ENCODE data around the gene BMPR1B.

The BMPR1B gene

DNA sequence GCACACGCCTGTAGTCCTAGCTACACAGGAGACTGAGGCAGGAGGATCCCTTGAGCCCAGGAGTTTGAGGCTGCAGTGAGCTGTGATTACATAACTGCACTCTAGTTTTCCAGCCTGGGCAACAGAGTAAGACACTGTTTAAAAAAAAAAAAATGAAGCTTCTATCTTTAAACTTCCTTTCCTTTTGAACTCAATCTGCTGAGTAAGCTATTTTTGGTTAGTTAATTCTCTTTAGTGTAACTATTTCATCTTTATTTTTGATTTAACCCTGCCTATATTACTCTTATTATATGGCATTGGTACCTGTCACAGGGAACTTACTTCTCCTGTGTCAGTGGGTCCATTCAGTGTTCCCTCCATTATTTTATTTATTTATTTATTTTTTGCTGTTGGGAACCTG lies 160.8 kb downstream of the BMPR1B start:
- DNase-seq = no peak

DNA sequence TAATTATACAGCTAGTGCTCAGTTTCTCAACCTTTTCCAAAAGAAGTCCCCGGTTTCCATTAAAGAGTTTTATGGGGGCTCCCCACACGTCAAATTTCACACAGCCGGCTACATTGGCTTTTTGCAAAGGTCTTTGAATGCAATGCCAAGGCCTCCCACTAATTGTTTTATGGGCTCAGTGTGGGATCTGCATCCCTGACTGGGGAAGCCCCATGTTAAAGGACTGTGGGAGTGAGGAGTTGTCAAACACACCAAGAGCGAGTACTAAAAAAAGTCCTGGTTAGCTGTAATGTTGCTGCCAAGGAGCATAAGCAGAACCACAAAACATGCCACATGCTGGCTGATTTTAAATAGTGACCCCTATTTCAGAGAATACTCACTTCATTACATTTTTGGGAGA lies 162.6 kb downstream of the BMPR1B start:
- no peak for DNase-seq

DNA sequence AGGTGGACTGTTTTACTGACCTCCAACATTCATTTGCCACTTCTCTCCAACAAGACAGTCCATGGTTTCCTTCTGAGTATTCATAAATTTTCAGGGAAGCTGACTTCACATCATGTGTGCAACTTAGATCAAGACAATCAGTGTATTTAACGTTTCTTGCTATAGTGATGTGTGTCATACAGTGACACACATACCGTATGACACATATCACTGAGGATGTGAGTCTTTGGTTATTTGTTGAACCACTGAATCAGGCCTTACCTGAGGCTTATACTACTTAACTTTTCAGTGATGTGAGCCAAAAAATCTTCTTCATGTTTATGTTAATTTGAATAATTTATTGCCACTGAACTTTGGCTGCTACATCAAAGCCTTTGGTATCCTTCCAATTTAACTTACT lies 166.8 kb downstream of the BMPR1B start:
- DNase-seq = no peak

DNA sequence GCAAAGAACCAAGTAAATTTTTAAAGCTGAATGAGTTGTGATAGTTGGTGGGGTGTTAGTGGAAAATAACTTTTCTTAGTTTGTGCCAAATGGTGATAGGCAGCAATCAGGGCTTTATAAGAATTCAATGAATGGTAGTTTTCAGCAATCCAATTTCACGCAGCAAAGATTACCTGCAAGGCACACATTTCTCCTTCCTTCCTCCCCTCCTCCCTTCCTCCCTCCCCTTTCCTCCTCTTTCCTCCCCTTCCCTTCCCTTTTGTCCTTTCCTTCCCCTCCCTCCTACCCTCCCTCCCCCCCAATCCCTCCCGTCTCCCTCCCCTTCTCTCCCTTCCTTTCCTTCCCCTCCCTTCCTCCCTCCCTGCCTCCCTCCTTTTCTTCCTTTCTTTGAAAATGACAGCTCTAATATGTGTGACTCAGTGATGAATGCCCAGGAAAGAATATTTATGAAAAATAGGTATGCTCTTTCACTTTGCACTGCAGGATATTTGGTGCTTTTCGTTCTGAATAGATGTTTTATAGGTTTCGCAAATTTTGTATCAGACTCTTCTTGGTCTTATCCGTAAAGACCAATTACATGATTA lies 168.1 kb downstream of the BMPR1B start:
- DNase-seq = no peak

DNA sequence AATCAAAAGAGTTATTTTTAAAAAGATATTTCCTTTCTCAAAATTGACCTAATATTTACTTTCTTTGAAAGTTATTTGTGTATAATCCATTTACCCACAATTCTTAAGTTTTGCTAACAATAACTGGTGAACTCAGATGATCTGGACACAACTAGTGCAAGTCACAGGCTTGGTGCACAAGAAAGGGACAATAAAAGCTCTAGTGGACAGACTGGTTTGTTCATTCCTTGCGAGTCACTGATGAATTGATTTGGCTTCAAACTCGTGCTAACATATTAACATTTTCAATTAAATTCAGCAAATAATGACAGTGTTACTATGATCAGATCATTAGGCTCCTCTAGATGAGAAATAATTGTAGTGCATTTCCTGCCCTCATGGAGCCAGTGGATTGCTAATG lies 169.2 kb downstream of the BMPR1B start:
- DNase-seq = no peak

DNA sequence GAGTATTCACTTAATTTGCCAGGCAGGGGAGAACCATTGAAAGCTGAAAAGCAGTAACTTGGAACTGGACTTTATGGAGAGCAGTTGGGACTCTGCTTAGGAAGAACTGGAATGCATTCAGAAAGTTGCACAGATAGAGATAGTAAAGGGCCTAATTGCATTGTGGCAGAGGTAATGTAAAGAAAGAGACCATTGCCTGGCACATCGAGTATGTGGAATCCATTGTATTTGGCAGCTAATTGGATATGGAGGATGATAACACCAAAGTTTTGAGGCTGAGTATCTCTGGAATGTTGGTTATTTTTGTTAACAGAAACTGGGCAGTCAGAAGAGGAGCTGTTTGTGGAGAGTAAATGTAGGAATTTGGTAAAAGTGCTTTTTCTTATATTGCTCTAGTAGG lies 169.9 kb downstream of the BMPR1B start:
- DNase-seq = no peak

DNA sequence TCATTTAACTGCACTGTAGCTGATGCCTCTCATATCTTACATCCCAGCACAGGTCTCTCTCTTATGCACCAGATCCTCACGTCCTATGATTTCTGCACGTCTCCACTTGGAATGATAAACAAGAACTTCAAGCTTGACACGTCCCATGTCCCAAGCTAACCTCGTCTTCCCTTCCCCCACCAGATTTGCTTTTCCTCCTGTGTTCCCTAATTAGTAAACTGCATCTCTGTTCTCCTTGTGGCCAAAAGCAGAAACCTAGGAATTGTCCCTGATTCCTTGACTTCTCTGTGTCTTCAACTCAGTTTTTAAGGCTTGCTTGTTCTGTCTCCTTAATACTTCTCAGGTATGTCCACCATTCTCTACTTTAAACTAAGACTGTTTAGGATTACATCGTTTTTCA lies 171.9 kb downstream of the BMPR1B start:
- no peak for DNase-seq

DNA sequence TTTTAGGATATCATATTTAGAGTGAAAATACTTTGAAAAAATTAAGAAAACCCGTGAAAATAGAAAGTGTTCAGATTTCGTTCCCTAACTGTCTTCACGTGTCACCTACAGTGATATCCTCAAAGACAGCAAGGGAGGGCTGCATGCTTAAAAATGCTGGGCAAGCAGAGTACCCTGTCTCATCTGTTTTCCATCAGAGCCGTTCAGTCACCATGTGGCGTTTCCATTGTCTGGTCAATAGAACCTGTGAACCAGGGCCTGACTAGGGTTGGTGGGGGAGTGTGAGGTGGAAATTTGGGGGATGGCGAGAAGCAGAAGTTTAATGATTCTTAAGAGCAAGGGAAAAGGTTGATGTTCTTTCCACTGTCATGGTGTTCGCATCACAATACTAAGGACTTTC lies 173.9 kb downstream of the BMPR1B start:
- DNase-seq = no peak

DNA sequence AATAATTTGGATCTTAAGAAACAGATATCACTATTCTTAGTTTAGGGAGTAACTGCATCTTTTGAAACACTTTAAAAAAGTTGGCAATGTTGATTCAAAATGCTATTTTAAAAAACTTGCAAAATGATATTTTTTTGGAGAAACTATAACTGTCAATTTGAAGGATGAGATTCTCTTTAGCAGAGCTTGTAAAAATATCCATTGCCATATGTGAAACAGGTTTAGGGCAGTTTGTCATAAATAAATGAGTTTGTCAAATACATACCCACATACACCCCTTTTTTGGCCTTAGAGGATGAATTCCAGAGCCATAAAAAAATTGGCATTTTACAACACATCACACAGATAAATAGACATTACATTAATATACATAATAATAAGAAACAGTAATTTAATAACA lies 174.6 kb downstream of the BMPR1B start:
- no peak for DNase-seq

DNA sequence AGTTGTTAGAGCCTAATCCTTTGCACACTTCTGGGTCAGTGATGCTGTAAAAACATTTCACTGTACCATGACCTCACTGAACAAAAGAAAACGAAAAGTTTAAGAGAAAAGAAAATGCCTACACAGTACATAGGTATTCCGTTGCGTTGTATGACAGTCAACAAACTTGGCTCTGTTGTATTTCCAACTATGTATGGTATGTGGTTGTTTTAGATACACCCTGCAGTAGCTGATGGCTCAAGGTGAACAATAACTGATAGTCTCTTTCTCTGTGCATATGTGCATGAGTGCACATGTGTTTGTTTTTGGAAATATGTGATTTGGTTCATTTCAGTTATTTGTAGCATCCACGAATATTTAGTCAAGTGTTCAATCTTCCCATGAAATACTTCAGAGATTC lies 176.0 kb downstream of the BMPR1B start:
- DNase-seq = no peak

DNA sequence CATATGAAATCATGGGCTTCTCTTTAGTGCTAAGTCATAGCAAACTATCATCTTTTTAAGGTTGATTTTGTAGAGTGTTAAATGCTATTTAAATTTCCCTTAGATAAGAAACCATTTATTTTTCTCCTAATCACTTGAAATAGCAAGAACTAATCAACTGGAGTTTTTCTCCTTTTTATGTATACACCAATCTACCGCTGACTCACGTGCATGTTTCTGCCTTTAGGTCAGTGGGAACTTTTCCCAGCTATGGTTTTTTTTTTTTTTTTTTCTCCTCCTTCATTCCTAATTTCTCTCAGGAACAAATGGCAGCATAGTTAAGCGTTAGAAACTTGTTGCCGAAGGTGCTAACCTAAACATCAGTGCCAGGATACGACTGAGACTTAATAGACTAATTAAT lies 176.4 kb downstream of the BMPR1B start:
- no peak for DNase-seq

DNA sequence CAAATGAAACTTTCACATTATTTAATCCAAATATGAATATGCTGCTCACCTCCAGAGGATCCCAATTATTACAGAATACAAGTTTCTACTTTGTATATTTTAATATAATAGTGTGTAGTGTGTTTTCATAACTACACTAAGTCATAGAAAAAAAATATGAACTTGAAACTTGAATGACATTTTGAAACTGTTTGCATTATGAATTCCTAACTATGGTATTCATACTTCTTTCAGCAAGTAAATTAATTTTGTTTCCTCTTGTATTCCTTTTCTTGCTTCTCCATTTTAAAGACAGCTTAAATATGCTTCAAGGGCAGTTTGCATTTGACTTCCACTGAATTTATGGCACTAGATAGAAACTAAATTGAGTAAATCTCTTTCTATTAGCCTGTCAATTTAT lies 177.1 kb downstream of the BMPR1B start:
- no peak for DNase-seq

DNA sequence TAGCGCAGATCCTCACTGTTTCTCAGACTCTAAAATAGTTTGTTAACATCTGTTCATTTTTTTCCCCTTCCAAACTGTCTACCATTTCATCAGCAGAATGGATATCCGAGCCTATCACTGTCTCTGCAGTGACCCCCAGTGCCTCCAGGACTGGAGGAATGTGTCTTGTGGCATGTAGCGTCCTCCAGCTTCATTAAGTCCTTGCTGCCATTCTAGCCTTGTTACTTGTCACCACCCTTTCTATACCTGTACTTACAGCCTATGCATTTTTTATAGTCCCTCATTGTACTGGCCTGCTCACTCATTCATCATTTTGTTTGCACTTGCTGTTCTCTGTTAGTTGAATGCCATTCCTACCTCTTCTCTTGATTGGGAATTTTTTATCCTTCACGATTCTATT lies 179.1 kb downstream of the BMPR1B start:
- DNase-seq = no peak

DNA sequence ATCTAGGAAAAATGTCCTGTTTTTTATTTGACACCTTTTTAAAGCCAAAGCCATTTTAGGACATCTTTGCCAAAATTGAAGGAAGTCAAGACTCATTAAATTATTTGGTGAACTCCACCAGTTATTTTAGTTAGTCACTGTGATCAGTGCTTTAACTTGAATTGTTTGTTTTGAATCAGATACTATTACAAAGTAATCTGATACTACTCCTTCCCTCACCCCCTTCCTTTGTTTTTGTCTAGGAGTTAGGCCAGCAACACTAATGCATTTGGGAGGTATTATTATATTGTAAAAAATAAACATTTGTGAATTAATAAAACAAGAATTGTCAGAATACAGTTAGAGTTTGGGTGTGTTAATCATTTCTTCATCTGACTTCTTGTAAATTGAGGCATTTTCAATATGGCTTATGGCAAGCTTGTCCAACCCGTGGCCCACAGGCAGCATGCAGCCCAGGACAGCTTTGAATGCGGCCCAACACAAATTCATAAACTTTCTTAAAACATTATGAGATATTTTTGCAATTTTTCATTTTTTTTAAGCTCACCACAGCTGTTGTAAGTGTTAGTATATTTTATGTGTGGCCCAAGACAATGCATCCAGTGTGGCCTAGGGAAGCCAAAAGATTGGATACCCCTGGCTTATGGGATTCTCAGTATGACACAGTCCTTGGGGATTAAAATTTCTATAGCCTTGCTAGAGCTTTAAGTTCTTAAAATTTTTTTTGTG lies 182.2 kb downstream of the BMPR1B start:
- no peak for DNase-seq

DNA sequence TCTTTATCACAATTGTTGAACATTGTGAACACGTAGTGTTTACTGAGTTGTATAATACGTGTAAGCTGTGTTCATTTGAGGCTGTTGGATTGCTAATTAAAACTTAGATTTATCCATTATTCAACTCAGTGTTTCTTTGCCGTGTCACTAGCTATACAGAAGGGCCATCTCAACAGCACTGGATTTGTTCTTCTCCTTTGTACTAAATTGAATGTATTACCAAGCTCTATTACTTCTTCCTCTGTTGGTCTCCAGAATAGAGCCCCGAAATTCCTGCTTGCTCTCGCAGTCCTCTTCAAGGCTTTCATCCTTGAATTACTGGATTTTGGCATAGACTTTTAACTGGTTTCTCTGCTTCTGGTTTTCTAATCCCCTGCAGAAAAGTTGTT lies 182.8 kb downstream of the BMPR1B start:
- no peak for DNase-seq

DNA sequence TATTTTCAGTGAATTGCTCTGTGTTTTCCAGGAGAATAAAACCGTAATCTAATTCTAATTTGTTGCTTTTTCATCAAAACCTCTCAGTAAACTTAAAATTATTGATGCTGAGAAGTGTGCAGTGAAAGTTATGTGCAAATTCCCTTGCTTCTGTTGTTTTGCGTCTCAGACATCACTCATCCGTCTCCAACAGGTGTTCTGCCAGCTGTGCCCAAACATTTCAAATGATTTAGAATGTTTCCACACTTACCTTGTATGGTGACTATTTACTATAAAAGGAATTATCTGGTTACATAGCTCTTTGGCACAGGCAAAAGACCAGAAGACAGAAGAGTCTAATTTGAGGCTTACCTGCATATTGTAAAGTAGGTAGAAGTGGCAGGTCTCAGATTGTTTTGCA lies 184.0 kb downstream of the BMPR1B start:
- DNase-seq = no peak

DNA sequence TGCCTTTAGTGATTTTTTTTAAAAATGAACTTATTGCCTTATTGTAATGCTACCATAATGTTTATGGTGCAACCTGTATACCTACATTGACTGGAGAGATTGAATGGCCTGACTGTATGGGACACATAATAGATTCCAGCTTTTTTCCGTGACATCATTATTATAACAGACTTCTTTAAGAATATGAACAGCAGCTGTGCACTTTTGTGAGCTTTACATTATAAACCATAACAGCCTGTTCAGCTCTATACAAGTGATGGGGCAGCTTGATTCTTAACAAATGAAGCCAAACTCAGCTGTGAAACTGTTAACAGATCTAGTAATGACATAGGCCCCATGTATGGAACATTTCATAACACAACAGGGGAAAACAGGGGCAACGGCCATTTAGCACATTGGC lies 187.0 kb downstream of the BMPR1B start:
- DNase-seq = no peak

DNA sequence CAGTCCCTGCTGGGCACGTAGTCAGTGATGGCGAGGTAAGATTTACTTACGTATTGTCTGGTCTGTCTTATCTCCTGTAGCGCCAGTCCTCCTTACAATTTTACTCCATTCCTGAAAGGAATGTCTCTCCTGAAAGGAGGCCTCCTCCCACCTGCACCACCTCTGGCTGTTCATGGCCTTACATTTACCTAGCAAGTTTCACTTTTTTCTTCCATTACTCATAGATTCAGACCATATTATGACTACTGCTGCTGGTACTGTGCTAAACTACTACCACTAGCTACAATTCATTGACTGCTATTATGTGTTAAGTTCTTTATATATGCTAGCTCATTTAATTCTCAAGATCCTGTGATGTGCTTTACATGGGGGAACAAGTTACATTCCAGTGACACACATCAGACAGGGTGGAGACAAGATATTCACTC lies 189.9 kb downstream of the BMPR1B start:
- DNase-seq = no peak

DNA sequence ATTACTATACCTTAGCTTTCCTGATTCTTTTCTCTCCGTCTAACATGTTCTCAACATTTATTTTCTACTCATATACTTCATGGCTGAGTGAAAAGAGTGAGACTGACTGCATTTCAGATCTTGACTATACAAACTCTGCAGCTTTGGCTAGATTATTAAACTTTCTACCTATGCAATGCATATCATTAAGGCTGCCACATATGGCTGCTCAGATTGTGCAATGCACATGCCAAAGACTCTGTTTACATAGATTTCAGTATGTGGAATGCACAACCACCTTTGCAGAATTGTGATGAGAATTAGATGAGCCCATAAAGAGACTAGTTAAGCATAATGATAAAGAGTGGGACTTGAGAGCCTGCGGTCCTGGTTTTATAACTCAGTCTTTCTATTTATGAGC lies 196.5 kb downstream of the BMPR1B start:
- DNase-seq = no peak

DNA sequence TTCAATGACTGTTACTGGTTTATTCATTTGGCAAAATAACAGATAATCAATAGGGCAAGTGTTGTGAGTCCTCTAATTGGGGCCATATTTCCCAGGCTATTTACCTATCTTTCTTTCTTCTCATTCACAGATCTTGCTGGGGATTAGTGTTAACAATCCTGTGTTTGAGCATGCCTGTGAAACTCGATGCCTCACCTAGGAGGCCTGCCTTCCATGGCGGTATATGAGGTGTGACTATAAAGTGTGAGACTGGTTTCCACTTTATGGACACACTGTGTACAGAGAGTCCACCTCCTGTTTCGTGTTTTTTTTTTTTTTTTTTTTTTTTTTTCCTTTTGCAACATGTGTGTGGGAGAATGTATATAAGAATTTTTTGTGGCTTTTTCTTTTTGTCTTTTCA lies 199.3 kb downstream of the BMPR1B start:
- no peak for DNase-seq

DNA sequence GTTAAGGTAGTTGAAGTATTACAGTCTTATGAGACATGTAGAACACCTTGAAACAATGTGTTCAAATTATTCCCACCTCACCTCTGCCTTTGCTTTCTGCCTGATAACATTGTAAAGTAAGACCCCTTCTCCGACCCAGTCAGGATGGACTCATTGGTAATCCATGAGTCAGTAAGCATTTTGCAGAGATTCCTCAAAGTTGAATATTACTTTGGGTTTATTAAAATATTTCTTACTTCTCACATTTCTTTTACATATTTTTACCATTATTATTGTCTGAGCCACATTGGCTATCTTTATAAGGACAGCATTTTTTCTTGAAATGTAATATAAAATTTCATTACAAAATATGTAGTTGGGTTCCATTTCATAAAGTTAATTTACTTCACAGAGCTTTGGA lies 201.6 kb downstream of the BMPR1B start:
- DNase-seq = no peak

DNA sequence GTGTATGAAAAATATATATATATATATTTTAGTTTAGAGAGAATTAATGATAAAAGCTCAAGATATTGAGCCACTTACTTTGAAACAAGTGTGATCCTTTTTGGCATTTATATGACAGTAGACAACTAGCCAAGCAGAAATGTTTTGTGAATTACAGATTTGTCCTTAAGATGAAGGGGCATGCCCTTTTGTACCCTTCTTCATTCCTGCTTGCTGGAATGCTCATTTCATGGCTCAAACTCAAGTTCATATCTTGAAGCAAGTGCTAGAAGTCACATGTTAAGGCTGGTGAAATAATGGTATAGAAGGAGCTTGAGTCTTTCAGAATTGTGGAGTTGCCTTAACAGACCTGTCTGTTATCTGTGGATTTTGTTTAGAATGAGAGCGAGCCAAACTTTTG lies 203.0 kb downstream of the BMPR1B start:
- DNase-seq = no peak

DNA sequence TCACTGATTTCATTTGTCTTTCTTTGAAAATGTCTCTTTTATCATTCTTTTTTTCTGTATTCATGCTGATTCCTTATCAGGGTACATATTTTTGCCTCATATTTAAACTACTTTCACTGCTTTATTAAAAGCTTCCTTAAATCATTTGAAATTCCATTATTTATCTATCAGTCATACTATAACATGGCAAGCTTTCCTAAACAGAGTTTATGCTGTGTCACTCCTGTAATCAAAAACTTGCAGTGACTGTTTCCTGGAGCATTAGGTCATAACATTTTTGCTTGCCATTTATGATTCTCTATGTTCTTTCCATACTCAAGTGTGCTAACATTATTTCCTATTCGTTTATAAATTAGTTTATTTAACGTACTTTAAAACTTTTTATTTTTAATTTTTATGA lies 203.7 kb downstream of the BMPR1B start:
- no peak for DNase-seq

DNA sequence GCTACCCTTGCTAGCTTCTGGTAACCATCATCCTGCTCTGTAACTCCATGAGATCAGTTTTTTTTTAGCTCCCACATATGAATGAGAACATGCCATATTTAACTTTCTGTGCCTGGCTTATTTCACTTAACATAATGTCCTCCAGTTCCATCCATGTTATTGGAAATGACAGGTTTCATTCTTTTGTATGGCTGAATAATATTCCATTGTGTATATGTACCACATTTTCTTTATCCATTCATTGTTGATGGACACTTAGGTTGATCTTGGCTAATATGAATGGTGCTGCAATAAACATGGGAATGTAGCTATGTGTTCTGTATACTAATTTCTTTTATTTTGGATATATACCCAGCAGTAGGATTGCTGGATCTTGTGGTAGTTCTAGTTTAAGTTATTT lies 204.7 kb downstream of the BMPR1B start:
- no peak for DNase-seq

DNA sequence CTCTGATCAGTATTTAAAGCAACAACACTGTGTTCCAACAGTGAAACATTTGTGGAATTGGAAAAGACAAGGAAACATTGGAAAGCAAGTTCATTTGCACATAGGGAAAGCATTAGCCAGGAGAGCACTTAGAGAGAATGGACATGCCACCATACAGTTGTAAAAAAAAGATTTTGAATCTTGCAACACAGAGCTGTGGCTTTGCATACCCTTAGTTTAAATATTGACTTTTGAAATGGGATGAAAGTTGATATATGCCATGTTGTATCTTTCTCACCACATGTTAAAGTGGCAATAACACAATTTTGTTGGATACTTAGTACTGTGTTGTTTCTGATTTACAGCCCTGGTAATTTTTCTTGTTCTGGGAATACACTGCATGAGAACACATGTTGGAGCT lies 208.1 kb downstream of the BMPR1B start:
- no peak for DNase-seq
